TTC549 (cell line): Measurements from ENCODE around the gene GRIN2A.

ENCODE experiments used
- FAIRE-seq: peaks from 2 replicates; lab custom pipeline; 2012; peaks lifted over from hg19 to GRCh38; lab: Jason Lieb, UNC

The GRIN2A gene

GRCh38 chr16:10031473-10031872 is 150.8 kb downstream of the GRIN2A start:
- no peak for FAIRE-seq

- FAIRE-seq, result no peak
Observed at GRCh38 chr16:10028644-10029043, 153.6 kb downstream of the GRIN2A start.

- no peak for FAIRE-seq
Observed at GRCh38 chr16:10027553-10027952, 154.7 kb downstream of the GRIN2A start.

GRCh38 chr16:10026593-10026992 is 155.6 kb downstream of the GRIN2A start:
- no peak for FAIRE-seq

GRCh38 chr16:10022098-10022497 is 160.1 kb downstream of the GRIN2A start:
- no peak for FAIRE-seq

- no peak for FAIRE-seq
Observed at GRCh38 chr16:10020866-10021265, 161.4 kb downstream of the GRIN2A start.

- FAIRE-seq, result no peak
Observed at GRCh38 chr16:10016752-10017151, 165.5 kb downstream of the GRIN2A start.

GRCh38 chr16:10015397-10015796 is 166.8 kb downstream of the GRIN2A start:
- no peak for FAIRE-seq

GRCh38 chr16:10013774-10014173 is 168.5 kb downstream of the GRIN2A start:
- FAIRE-seq, result no peak

- no peak for FAIRE-seq
Observed at GRCh38 chr16:10013364-10013763, 168.9 kb downstream of the GRIN2A start.

GRCh38 chr16:10009684-10010083 is 172.5 kb downstream of the GRIN2A start:
- FAIRE-seq, result no peak

GRCh38 chr16:10003486-10003885 is 178.7 kb downstream of the GRIN2A start:
- FAIRE-seq, result no peak

GRCh38 chr16:10001258-10001775 is 180.9 kb downstream of the GRIN2A start:
- no peak for FAIRE-seq

GRCh38 chr16:9996221-9996620 is 186.0 kb downstream of the GRIN2A start:
- no peak for FAIRE-seq

- FAIRE-seq, result no peak
Observed at GRCh38 chr16:9992441-9992840, 189.8 kb downstream of the GRIN2A start.

GRCh38 chr16:9980981-9981380 is 201.2 kb downstream of the GRIN2A start:
- no peak for FAIRE-seq

- FAIRE-seq, result no peak
Observed at GRCh38 chr16:9978160-9978725, 204.0 kb downstream of the GRIN2A start.

- FAIRE-seq, result no peak
Observed at GRCh38 chr16:9977333-9977897, 204.8 kb downstream of the GRIN2A start.

- no peak for FAIRE-seq
Observed at GRCh38 chr16:9976601-9977000, 205.6 kb downstream of the GRIN2A start.

- FAIRE-seq, result no peak
Observed at GRCh38 chr16:9971907-9972306, 210.3 kb downstream of the GRIN2A start.

GRCh38 chr16:9970796-9971195 is 211.4 kb downstream of the GRIN2A start:
- FAIRE-seq, result no peak

- no peak for FAIRE-seq
Observed at GRCh38 chr16:9970244-9970643, 212.0 kb downstream of the GRIN2A start.

GRCh38 chr16:9969580-9969979 is 212.6 kb downstream of the GRIN2A start:
- no peak for FAIRE-seq

- FAIRE-seq, result no peak
Observed at GRCh38 chr16:9966569-9967157, 215.6 kb downstream of the GRIN2A start.
